GM12801 (cell line): ENCODE measurements around the gene DIP2C.

ENCODE experiments used
- CTCF ChIP-seq: IDR thresholded peaks from one replicate; pipeline ENCODE4 v1.5.1; 2011; ENCODE audit warnings: control low read depth; ENCODE audit not compliant: insufficient read length; ENCODE audit errors: extremely low read depth

Gene DIP2C

GRCh38 chr10:344582-345200 lies 344.8 kb downstream of the DIP2C start:
- TF ChIP-seq CTCF = no peak

- no peak for TF ChIP-seq CTCF
These were observed 345.9 kb downstream of the DIP2C start for GRCh38 chr10:343231-344220.

- no peak for TF ChIP-seq CTCF
These were observed 348.3 kb downstream of the DIP2C start for GRCh38 chr10:341081-341740.

GRCh38 chr10:340646-341045 lies 348.8 kb downstream of the DIP2C start:
- no peak for TF ChIP-seq CTCF

GRCh38 chr10:339038-339391 lies 350.5 kb downstream of the DIP2C start:
- TF ChIP-seq CTCF = no peak

GRCh38 chr10:338171-339037 lies 351.1 kb downstream of the DIP2C start:
- no peak for TF ChIP-seq CTCF
